Ascending aorta (tissue), 2 donors: ENCODE results near the gene CDYL2. TPM values are rescaled to one million over a fixed set of nuclear protein-coding genes. Genes with fewer than 3 reads are reported as not detected.

ENCODE experiments used
- DNase-seq, 2 donors: peaks; one replicate each; pipeline ENCODE4 v3.0.0-alpha.2; 2019; ENCODE audit warnings: low spot score in 2 of 2
- H3K27ac ChIP-seq, 2 donors: fragments of 200-600 bp; sonication (generic); one replicate each; pipeline ENCODE4 v1.5.1; 2016 to 2017; ENCODE audit warnings: mild to moderate bottlenecking in 1 of 2
- H3K27me3 ChIP-seq: fragments of 200-600 bp; sonication (generic); one replicate; pipeline ENCODE4 v1.5.1; 2017
- H3K36me3 ChIP-seq, 2 donors: fragments of 200-600 bp; sonication (generic); one replicate each; pipeline ENCODE4 v1.5.1; 2016
- H3K4me1 ChIP-seq, 2 donors: fragments of 200-600 bp; sonication (generic); one replicate each; pipeline ENCODE4 v1.5.1; 2016 to 2017; ENCODE audit warnings: mild to moderate bottlenecking in 1 of 2
- H3K4me3 ChIP-seq, 2 donors: fragments of 200-600 bp; sonication (generic); one replicate each; pipeline ENCODE4 v1.5.1; 2016 to 2017; ENCODE audit warnings: mild to moderate bottlenecking in 1 of 2
- H3K9me3 ChIP-seq, 2 donors: fragments of 200-600 bp; sonication (generic); one replicate each; pipeline ENCODE4 v1.5.1; 2016
- intact Hi-C: fragments of 100-400 bp; cut with DNase I; formaldehyde crosslinking; loops from one replicate; pipeline ENCODE4 v1.15.1; 2023
- total RNA-seq: library from RNA; depleted of rRNA; stranded (reverse); fragments of >200 nt; gene quantifications from one replicate; pipeline ENCODE4 v1.1.0, GENCODE V29; 2016
- TF ChIP-seq, protein P1 (sequence below), 3 experiments: fragments of 200-600 bp in 2 of 3; fragments of 450-650 bp in 1 of 3; sonication (generic) in 2 of 3; IDR thresholded peaks; one replicate each; pipeline ENCODE4 v1.5.1; 2016 to 2019; ENCODE audit warnings: antibody characterized with exemption in 3 of 3, mild to moderate bottlenecking in 1 of 3, moderate library complexity in 1 of 3

CDYL2 gene
- total RNA-seq, 1 donor from 2014 or later: 5.0 TPM

DNA sequence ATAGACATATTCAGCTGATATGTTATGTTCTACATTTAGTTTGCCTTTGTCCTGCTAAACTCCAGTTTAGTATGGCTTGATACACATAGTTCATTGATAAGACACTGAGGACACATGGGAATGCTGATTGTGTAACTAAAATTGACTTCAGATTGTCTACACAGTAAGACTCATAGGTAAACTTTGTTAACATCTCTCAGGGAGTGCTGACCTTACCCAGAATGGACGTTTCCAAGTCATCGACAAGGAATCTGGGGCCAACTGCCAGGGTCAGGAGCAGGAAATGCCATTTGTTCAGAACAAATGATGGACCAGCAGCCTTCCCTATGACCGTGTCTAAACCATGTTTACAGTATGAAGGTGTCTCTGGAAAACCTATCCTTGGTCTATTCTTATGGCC lies 204.9 kb downstream of the CDYL2 start:
- H3K27me3 ChIP-seq: no peaks in the 10 kb centered on the region
- intact Hi-C loops: no loop called here
- peaks cover 0 to 4% of the 10 kb centered on the region in 2 donors for H3K36me3 ChIP-seq
- no peak overlapping the region for H3K4me3 ChIP-seq
- H3K9me3 ChIP-seq: no peaks in the 10 kb centered on the region
- no peak for DNase-seq
- H3K27ac ChIP-seq: no peak overlapping the region
- TF ChIP-seq, protein P1, sequence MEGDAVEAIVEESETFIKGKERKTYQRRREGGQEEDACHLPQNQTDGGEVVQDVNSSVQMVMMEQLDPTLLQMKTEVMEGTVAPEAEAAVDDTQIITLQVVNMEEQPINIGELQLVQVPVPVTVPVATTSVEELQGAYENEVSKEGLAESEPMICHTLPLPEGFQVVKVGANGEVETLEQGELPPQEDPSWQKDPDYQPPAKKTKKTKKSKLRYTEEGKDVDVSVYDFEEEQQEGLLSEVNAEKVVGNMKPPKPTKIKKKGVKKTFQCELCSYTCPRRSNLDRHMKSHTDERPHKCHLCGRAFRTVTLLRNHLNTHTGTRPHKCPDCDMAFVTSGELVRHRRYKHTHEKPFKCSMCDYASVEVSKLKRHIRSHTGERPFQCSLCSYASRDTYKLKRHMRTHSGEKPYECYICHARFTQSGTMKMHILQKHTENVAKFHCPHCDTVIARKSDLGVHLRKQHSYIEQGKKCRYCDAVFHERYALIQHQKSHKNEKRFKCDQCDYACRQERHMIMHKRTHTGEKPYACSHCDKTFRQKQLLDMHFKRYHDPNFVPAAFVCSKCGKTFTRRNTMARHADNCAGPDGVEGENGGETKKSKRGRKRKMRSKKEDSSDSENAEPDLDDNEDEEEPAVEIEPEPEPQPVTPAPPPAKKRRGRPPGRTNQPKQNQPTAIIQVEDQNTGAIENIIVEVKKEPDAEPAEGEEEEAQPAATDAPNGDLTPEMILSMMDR (IDR thresholded peaks at IDR 0.05): no peak
- H3K4me1 ChIP-seq: no peaks in the 10 kb centered on the region

DNA sequence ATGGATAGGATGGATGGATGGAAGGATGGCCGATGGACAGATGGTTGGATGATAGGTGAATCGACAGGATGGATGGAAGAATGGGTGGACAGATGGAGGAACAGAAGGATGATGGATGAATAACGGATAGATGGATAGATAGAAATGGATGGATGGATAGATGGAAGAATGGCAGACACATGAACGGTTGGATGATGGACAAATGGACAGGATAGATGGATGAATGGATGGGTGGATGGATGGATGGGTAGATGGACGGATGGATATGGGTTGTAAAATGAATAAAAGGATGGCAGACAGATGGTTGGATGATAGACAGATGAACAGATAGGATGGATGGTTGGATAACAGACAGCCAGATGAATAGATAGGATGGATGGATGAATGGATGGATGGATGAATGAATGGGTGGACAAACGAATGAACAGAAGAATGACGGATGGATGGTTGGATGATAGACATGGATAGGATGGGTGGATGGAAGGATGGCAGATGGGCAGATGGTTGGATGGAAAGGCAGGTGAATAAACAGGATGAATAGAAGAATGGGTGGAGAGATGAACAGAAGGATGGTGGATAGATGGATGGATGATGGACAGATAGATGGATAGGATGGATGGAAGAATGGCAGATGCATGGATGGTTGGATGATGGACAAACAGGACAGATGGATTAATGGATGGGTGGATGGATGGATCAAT lies 207.7 kb downstream of the CDYL2 start:
- Histone ChIP-seq H3K27ac (no peak overlapping the region), H3K36me3 (no peaks in the 10 kb centered on the region), H3K4me1 (no peaks in the 10 kb centered on the region), H3K4me3 (no peak overlapping the region), H3K9me3 (no peaks in the 10 kb centered on the region), H3K27me3 (no peaks in the 10 kb centered on the region)
- no peak for DNase-seq
- TF ChIP-seq, protein P1 (IDR thresholded peaks at IDR 0.05): no peak
- intact Hi-C loops: no loop called here

DNA sequence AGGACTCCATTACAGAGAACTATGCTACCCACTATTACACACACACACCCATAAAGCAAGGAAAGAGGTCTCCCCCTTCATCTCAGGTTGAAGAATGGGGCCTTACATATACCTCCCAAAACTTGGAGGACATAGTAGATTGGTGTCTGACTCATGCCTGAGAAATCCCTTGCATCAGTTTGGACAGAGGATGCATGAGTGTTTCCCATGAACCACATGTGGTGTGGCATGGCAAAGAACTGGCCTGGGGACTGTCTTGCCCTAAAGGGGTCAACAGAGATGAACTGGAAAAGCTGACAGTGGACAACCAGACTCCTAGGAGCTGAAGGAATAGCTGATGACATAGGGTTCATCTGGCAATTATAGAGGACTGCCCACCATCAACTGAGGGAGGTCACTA lies 209.6 kb downstream of the CDYL2 start:
- no peak for DNase-seq
- Histone ChIP-seq H3K27me3 (no peaks in the 10 kb centered on the region), H3K27ac (no peak overlapping the region), H3K4me3 (no peak overlapping the region), H3K9me3 (no peaks in the 10 kb centered on the region), H3K36me3 (no peaks in the 10 kb centered on the region), H3K4me1 (no peaks in the 10 kb centered on the region)
- TF ChIP-seq, protein P1 (IDR thresholded peaks at IDR 0.05): no peak
- intact Hi-C loops: no loop called here

DNA sequence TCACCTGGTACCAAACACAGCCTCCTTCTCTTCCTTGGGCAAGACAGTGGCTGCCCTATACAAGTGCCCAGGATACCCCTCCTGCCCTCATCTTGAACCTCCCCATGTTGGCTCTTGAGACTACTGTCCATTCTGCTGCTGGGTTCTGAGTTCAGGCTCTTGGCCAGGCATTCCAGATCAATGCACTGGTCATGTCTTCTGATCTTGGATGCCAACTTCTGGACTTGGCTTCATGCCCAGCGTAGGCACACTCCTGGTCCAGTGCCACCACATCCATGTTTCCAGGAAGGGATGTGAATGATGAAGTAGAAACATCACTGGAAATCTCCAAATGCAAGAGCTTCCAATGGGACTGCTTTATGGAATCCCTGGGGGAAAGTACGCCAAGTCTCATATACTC lies 212.1 kb downstream of the CDYL2 start:
- H3K27me3 ChIP-seq: no peaks in the 10 kb centered on the region
- no peaks in the 10 kb centered on the region for H3K4me1 ChIP-seq
- TF ChIP-seq, protein P1 (IDR thresholded peaks at IDR 0.05): no peak
- intact Hi-C loops: no loop called here
- no peaks in the 10 kb centered on the region for H3K9me3 ChIP-seq
- H3K27ac ChIP-seq: no peak overlapping the region
- no peak for DNase-seq
- no peaks in the 10 kb centered on the region for H3K36me3 ChIP-seq
- no peak overlapping the region for H3K4me3 ChIP-seq

DNA sequence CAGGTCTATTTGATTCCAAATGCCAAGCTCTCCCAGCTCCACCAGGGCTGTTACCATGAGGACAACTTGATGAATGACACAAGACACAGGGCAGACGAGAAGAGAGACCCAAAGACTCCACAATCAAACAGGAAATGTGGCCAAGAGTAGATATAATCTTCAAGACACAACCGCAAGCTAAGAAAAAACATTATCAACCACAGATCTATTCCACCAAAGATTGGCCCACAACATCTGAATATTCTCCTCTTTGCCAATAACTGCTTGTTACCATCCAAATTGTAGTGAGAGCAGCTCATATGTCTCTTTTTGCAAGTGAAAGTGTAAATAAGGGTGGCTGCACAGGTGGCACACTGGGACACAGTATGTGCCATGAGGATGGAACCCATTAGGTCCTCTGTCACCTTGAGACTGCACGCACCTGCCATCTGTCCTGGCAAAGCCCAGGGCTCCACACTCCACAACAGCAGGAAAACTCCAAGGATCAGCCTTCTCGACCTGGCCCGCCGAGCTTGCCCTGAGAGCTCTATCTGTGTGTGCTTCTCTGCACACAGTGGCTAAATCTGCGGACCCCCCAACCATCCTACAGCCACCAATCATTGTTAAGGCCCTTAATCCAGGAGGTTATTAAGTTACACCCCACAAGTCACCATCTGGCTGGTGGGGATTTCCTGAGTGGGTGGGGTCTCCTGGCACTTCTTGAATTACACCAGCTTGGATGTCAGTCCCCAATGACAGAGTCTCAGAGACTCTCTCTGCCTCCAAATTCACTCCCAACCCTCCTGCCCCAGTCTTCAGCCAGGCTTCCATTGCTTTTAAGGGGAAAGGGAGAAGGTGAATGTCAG lies 213.1 kb downstream of the CDYL2 start:
- Histone ChIP-seq H3K36me3 (no peaks in the 10 kb centered on the region), H3K9me3 (no peaks in the 10 kb centered on the region), H3K4me1 (no peaks in the 10 kb centered on the region), H3K27me3 (no peaks in the 10 kb centered on the region), H3K27ac (no peak overlapping the region), H3K4me3 (no peak overlapping the region)
- DNase-seq: no peak
- intact Hi-C loops: no loop called here
- TF ChIP-seq, protein P1 (IDR thresholded peaks at IDR 0.05): no peak
